HG02798 (cell line): ENCODE measurements around the gene ZSCAN2.
A peak's percentile ranks its signal among the peaks of the same experiment; 100 is the strongest.
"Not testable (repeated sequence)": the region's sequence is repeated elsewhere in the genome, so short reads cannot be mapped to it uniquely, and the experiment has no call there.

Experiments
- ATAC-seq: cut with Tn5 transposase; IDR thresholded peaks from one replicate; pipeline ENCODE4 v1.9.1; 2021; ENCODE audit warnings: mild to moderate bottlenecking; ENCODE audit not compliant: unreplicated experiment, poor library complexity

The ZSCAN2 gene

DNA sequence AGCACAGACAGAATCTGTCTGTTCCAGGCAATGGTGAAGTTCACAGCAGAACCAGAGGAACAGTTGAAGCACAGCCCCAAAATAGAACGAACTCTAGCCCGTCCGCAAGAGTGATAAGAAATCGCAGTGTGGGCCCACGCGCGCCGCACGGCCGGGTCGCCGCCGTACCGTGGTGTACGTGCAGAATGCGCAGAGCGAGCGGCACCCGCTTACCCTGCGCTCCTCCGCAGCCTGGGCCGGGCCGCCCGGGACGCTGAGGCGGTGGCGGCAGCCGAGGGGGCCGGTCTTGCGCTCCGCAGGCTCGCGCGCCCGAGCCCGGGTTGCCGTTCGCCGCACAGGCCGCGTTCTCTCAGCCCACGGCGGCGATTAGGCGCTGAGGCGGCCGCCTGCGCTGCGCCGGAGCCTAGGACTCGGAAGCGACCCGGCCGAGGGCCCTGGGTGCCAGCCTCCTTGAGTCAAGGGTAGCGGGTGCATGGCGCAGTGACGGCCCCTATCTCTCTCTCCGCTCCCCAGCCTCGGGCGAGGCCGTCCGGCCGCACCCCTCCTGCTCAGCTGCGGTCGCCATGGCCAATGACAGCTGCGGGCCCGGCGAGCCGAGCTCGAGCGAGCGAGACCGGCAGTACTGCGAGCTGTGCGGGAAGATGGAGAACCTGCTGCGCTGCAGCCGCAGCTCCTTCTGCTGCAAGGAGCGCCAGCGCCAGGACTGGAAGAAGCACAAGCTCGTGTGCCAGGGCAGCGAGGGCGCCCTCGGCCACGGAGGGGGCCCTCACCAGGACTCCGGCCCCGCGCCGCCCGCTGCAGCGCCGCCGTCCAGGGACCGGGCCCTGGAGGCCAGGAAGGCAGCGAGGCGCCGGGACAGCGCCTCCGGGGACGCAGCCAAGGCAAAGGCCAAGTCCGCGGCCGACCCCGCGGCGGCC is 32.8 kb downstream of the ZSCAN2 start:
- peak; percentile 60 for ATAC-seq

DNA sequence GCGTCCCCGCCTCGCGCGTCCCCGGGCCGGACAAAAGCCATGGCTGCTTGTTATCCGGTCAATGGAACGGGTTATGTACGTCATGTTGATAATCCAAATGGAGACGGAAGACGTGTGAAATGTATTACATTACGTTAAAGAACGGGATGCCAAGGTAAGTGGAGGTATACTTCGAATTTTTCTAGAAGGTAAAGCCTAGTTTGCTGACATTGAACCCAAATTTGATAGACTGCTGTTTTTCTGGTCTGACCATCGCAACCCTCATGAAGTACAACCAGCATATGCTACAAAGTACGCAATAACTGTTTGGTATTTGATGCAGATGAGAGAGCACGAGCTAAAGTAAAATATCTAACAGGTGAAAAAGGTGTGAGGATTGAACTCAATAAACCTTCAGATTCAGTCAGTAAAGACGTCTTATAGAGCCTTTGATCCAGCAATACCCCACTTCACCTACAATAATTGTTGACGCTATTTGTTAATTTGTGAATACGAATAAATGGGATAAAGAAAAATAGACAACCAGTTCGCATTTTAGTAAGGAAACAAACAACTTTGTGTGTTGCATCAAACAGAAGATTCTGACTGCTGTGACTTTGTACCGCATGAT is 33.5 kb downstream of the ZSCAN2 start:
- no peak for ATAC-seq

- ATAC-seq: no peak
Measured at GRCh38 chr15:84638103-84638502, 37.3 kb downstream of the ZSCAN2 start.

DNA sequence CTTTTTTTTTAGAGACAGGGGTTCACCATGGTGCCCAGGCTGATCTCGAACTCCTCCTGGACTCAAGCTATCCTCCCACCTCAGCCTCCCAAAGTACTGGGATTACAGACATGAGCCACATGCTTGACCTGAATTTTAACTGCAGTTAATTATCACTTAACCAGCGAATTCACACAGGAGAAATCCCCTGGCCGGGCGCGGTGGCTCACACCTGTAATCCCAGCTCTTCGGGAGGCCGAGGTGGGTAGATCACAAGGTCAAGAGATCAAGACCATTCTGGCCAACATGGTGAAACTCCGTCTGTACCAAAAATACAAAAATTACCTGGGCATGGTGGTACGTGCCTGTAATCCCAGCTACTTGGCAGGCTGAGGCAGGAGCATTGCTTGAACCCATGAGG is 41.1 kb downstream of the ZSCAN2 start:
- not testable (repeated sequence) for ATAC-seq

- ATAC-seq: not testable (repeated sequence)
Measured at GRCh38 chr15:84642640-84643039, 41.8 kb downstream of the ZSCAN2 start.

DNA sequence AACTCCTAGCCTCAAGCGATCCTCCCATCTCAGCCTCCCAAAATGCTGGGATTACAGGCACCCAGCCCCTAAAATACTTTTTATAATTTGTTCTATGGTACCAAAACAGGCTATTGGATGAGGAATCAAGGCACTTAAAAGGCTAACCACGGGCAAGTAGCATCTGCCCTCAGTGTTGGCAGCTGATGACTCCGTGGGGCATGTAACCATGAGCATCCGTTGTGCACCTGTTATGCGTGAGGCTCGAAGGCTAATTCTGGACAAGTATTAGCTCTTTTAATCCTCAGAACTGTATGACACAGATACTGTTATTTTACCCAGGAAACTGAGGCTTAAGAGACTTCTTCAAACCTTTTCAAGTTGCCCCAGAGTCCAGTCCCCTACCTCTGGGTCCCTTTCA is 43.0 kb downstream of the ZSCAN2 start:
- no peak for ATAC-seq

GRCh38 chr15:84645496-84645895 is 44.7 kb downstream of the ZSCAN2 start:
- no peak for ATAC-seq

GRCh38 chr15:84645997-84646396 is 45.2 kb downstream of the ZSCAN2 start:
- ATAC-seq: no peak

- no peak for ATAC-seq
Measured at GRCh38 chr15:84647726-84648125, 46.9 kb downstream of the ZSCAN2 start.

GRCh38 chr15:84648539-84648938 is 47.7 kb downstream of the ZSCAN2 start:
- ATAC-seq: no peak

GRCh38 chr15:84649706-84650105 is 48.9 kb downstream of the ZSCAN2 start:
- no peak for ATAC-seq

GRCh38 chr15:84653584-84653909 is 52.7 kb downstream of the ZSCAN2 start:
- ATAC-seq: no peak

DNA sequence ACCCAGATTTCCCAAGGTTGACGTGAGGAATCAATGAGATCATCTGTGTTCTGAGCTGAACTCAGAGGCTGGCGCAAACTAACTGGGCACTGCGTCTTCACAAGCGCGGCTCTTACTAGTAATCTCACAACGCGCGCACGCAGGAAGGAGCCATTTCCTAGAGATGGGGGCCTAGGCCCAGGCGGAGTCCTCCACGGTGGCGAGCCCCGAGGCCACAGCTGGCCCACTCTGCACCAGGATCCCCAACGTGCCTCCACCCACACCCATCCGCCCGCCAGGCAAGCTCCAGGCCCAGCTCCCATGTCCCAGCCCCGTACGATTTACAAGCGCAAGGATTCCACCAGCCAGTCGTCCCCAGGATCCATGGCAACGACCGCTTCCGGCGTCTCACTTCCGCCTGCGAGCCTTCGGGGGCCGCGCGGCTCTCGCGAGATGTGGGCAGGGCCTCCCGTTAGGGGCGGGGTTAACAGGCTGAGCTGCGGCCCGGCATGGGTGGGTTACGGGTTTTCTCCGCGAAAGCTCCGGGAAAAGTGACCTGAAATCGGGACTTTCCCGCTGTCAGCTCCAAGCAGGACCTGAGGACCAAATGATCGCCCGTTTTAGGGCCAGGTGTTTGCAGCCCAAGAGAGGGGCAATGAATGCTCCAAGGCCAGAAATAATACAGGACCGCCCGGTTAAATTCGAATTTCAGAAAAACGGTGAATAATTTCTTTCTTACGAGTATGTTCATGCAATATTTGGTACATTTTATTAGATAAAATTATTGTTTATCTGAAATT is 53.3 kb downstream of the ZSCAN2 start, which contains the start of gene WDR73:
Gene WDR73 (minus strand): TSS at position 374 of the 779 bp plus-strand sequence. CDS start 9 bp downstream, at position 365.
- peak; percentile 88 for ATAC-seq

DNA sequence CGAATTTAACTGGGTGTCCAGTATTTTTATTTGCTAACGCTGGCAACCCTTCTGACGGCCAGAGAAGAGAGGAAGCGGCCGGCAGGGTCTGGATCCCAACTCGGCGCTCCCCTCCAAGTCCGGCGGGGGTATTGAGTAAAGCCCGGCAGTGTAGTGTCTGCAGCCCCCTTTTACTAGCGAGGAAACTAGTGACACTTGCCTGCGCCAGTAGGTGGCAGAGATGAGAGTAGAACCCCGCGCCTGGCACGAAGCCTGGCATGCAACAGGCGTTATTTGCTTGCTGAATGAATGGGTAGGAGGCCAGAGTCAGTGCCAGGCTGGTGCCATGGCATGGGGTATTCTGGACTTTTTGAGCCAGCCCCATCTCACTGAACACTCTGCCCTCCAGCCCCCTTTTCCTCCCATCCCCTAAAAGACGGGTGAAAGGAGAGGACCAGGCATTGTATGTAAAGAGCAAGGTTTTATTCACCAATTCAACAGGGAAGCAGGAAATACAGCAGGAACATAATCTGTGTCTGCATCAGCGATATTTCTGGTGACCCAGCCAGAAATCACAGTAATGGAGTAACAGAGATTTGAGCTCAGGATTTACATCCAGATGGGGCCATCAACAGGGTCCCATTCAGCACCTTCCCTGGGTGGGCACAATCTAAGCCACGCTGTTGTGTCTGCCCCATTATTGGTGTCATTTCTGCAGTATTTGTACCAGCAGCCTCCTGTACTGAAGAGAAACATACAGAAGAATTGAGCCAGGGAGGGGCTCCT is 54.1 kb downstream of the ZSCAN2 start:
- peak; percentile 40 for ATAC-seq

DNA sequence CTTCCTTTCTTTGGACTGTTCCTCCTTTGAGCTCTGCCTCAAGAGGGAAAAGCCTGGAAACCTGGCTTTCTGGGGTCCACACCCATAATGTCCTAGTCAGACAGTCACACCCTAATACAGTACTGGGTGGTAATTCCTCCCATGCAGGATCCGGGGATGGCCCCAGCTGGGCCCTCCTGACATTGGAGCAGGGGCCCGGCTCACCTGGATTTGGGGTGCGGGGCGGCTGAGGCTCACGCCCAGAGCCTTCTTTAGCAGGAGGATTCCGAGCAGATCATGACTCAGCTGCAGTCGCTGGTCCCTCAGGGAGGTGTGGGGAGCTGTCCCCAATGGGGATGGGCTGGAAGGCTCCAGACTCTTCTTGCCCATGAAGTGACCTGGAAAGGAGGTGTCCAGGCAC is 56.2 kb downstream of the ZSCAN2 start:
- ATAC-seq: no peak

GRCh38 chr15:84657748-84658079 is 56.9 kb downstream of the ZSCAN2 start:
- no peak for ATAC-seq

GRCh38 chr15:84658080-84658787 is 57.4 kb downstream of the ZSCAN2 start, which contains the start of gene NMB:
Gene NMB, minus strand, starts transcription at chr15:84658199. Its CDS starts 47 bp downstream, at chr15:84658152.
- peak; percentile 64 for ATAC-seq

GRCh38 chr15:84658788-84659411 is 58.1 kb downstream of the ZSCAN2 start:
- no peak for ATAC-seq
